HEK293 (cell line): ENCODE data around the gene ZKSCAN4.

Experiments
- CTCF ChIA-PET: fragments of 350-600 bp; formaldehyde crosslinking; extraction: SDS; loops from one replicate; lab custom pipeline; 2021; ENCODE audit warnings: antibody characterized with exemption; lab: Yijun Ruan, JAX
- POLR2A ChIA-PET: fragments of 300-600 bp; formaldehyde crosslinking; extraction: SDS; loops from one replicate; lab custom pipeline; 2020; ENCODE audit warnings: antibody characterized with exemption, inconsistent platforms; lab: Yijun Ruan, JAX
- H3K27ac ChIP-seq: fragments of 200-500 bp; sonication (Bioruptor generic); 2 replicates; pipeline ENCODE4 v1.5.1; 2014; ENCODE audit warnings: low read depth, low read length, control low read depth, inconsistent platforms; ENCODE audit errors: extremely low read depth
- H3K36me3 ChIP-seq, 2 experiments: fragments of 200-500 bp in 1 of 2; sonication (Bioruptor generic) in 1 of 2; 1 replicate in 1 of 2; 2 replicates in 1 of 2; pipeline ENCODE4 v1.5.1; 2014 to 2017; ENCODE audit warnings: inconsistent platforms in 2 of 2, low read length in 2 of 2; ENCODE audit not compliant: control insufficient read depth in 2 of 2, insufficient read depth in 1 of 2
- H3K4me1 ChIP-seq: fragments of 200-500 bp; sonication (Bioruptor generic); 2 replicates; pipeline ENCODE4 v1.5.1; 2014; ENCODE audit warnings: mild to moderate bottlenecking, low read length, inconsistent platforms; ENCODE audit not compliant: control insufficient read depth, insufficient read depth
- H3K4me3 ChIP-seq: 2 replicates; pipeline ENCODE4 v1.5.1; 2011; ENCODE audit warnings: low read depth, mild to moderate bottlenecking, control low read depth, low read length, moderate library complexity
- H3K9me3 ChIP-seq: fragments of 200-500 bp; sonication (Bioruptor generic); 2 replicates; pipeline ENCODE4 v1.5.1; 2014; ENCODE audit warnings: low read depth, low read length, inconsistent platforms; ENCODE audit not compliant: control insufficient read depth, insufficient read depth
- ELK4 ChIP-seq: IDR thresholded peaks from 2 replicates; pipeline ENCODE4 v1.6.1; 2011; ENCODE audit warnings: mild to moderate bottlenecking, low read depth, low read length, borderline replicate concordance
- KLF1 ChIP-seq: fragments of 450-650 bp; formaldehyde crosslinking; IDR thresholded peaks from 2 replicates; pipeline ENCODE4 v1.5.1; 2016; ENCODE audit warnings: missing biosample characterization, missing genetic modification characterization
- KLF10 ChIP-seq: fragments of 450-650 bp; IDR thresholded peaks from 2 replicates; pipeline ENCODE4 v1.5.1; 2018; ENCODE audit warnings: missing biosample characterization, mild to moderate bottlenecking, missing genetic modification characterization
- KLF17 ChIP-seq: fragments of 450-650 bp; formaldehyde crosslinking; IDR thresholded peaks from 2 replicates; pipeline ENCODE4 v1.5.1; 2016; ENCODE audit warnings: missing biosample characterization, missing genetic modification characterization
- MZF1 ChIP-seq: fragments of 450-650 bp; formaldehyde crosslinking; IDR thresholded peaks from 2 replicates; pipeline ENCODE4 v1.5.1; 2017; ENCODE audit warnings: missing biosample characterization, missing genetic modification characterization, borderline replicate concordance
- PATZ1 ChIP-seq: fragments of 450-650 bp; formaldehyde crosslinking; IDR thresholded peaks from 2 replicates; pipeline ENCODE4 v1.5.1; 2016; ENCODE audit warnings: missing biosample characterization, missing genetic modification characterization
- YY1 ChIP-seq: fragments of 450-650 bp; formaldehyde crosslinking; IDR thresholded peaks from 2 replicates; pipeline ENCODE4 v1.5.1; 2018; ENCODE audit warnings: missing biosample characterization, missing genetic modification characterization
- ZBTB11 ChIP-seq: fragments of 450-650 bp; formaldehyde crosslinking; conservative IDR thresholded peaks from 2 replicates; pipeline ENCODE4 v1.5.1; 2016; ENCODE audit warnings: low read depth, missing biosample characterization, missing genetic modification characterization
- ZBTB6 ChIP-seq: fragments of 450-650 bp; formaldehyde crosslinking; IDR thresholded peaks from 2 replicates; pipeline ENCODE4 v1.5.1; 2017; ENCODE audit warnings: missing biosample characterization, missing genetic modification characterization
- ZBTB8A ChIP-seq: fragments of 450-650 bp; formaldehyde crosslinking; IDR thresholded peaks from 2 replicates; pipeline ENCODE4 v1.5.1; 2016; ENCODE audit warnings: missing biosample characterization, missing genetic modification characterization
- ZEB2 ChIP-seq: fragments of 450-650 bp; formaldehyde crosslinking; IDR thresholded peaks from 2 replicates; pipeline ENCODE4 v1.5.1; 2016; ENCODE audit warnings: missing biosample characterization, missing genetic modification characterization
- ZNF174 ChIP-seq: fragments of 450-650 bp; formaldehyde crosslinking; IDR thresholded peaks from 2 replicates; pipeline ENCODE4 v1.5.0; 2017; ENCODE audit warnings: missing biosample characterization, mild to moderate bottlenecking, missing genetic modification characterization
- ZNF302 ChIP-seq: fragments of 450-650 bp; formaldehyde crosslinking; IDR thresholded peaks from 2 replicates; pipeline ENCODE4 v1.5.1; 2016; ENCODE audit warnings: missing biosample characterization, missing genetic modification characterization, low read depth
- ZNF37A ChIP-seq: fragments of 450-650 bp; IDR thresholded peaks from 2 replicates; pipeline ENCODE4 v1.5.1; 2018; ENCODE audit warnings: missing biosample characterization, missing genetic modification characterization
- ZNF449 ChIP-seq: fragments of 450-650 bp; formaldehyde crosslinking; IDR thresholded peaks from 2 replicates; pipeline ENCODE4 v1.5.1; 2017; ENCODE audit warnings: missing biosample characterization, mild to moderate bottlenecking, missing genetic modification characterization, moderate library complexity
- ZNF518A ChIP-seq: fragments of 450-650 bp; formaldehyde crosslinking; conservative IDR thresholded peaks from 2 replicates; pipeline ENCODE4 v1.5.1; 2016; ENCODE audit warnings: low read depth, missing biosample characterization, missing genetic modification characterization
- ZNF558 ChIP-seq: fragments of 450-650 bp; formaldehyde crosslinking; IDR thresholded peaks from 2 replicates; pipeline ENCODE4 v1.5.1; 2016; ENCODE audit warnings: missing biosample characterization, missing genetic modification characterization
- ZNF571 ChIP-seq: fragments of 450-650 bp; formaldehyde crosslinking; IDR thresholded peaks from 2 replicates; pipeline ENCODE4 v1.5.0; 2017; ENCODE audit warnings: missing biosample characterization, missing genetic modification characterization
- ZNF692 ChIP-seq: fragments of 450-650 bp; formaldehyde crosslinking; IDR thresholded peaks from 2 replicates; pipeline ENCODE4 v1.5.1; 2016; ENCODE audit warnings: missing biosample characterization, missing genetic modification characterization
- ZXDB ChIP-seq: fragments of 450-650 bp; formaldehyde crosslinking; IDR thresholded peaks from 2 replicates; pipeline ENCODE4 v1.5.1; 2016; ENCODE audit warnings: missing biosample characterization, missing genetic modification characterization

Gene ZKSCAN4

GRCh38 chr6:28203201-28203600, 48.9 kb downstream of the ZKSCAN4 start (continued):
- no peak for TF ChIP-seq ZNF518A (tag by site-specific recombination)
- no peak for TF ChIP-seq ZNF571
- no peak for TF ChIP-seq PATZ1
- TF ChIP-seq ZNF174 (tag by site-specific recombination) = no peak

- Histone ChIP-seq H3K27ac (no peak overlapping the region), H3K4me1 (no peaks in the 10 kb centered on the region), H3K36me3 (no peaks in the 10 kb centered on the region), H3K4me3 (no peak overlapping the region), H3K9me3 (no peaks in the 10 kb centered on the region)
- POLR2A ChIA-PET = no interaction called here
- CTCF ChIA-PET = interaction anchor here (1.0 kb wide), 1 partner anchor 127 kb away, joined by 3 read pairs; no protein-coding TSS in a partner anchor
- no peak for TF ChIP-seq ELK4
- TF ChIP-seq ZNF302 (tag by site-specific recombination) = no peak
- TF ChIP-seq ZBTB11 (tag by site-specific recombination) = no peak
- no peak for TF ChIP-seq MZF1 (tag by site-specific recombination)
- TF ChIP-seq ZXDB = no peak
- no peak for TF ChIP-seq ZNF558 (tag by site-specific recombination)
- TF ChIP-seq KLF17 (tag by site-specific recombination) = no peak
- TF ChIP-seq YY1 (tag by site-specific recombination) = no peak
- no peak for TF ChIP-seq ZNF37A (tag by site-specific recombination)
- no peak for TF ChIP-seq ZNF449
- no peak for TF ChIP-seq ZBTB6 (tag by site-specific recombination)
- TF ChIP-seq ZEB2 = no peak
- TF ChIP-seq ZBTB8A = no peak
- TF ChIP-seq KLF10 (tag by site-specific recombination) = no peak
- TF ChIP-seq KLF1 = no peak
- TF ChIP-seq ZNF692 = no peak
Observed at GRCh38 chr6:28200020-28200419, 52.0 kb downstream of the ZKSCAN4 start.
